Activated CD8-positive, alpha-beta T cell treated with anti-CD3 and anti-CD28 coated beads, Interleukin-2, amount 10 ng/mL, durations not matched to agents 7 days and 5 days (primary cell): ENCODE measurements around the gene FOLR2. TPM values are rescaled to one million over a fixed set of nuclear protein-coding genes. Genes with fewer than 3 reads are reported as not detected.
A peak's percentile ranks its signal among the peaks of the same experiment; 100 is the strongest.

ENCODE experiments used
- ATAC-seq: fragments of 150-1000 bp; cut with Tn5 transposase; one replicate; pipeline ENCODE4 v1.10.0; 2021; ENCODE audit warnings: moderate library complexity
- CTCF ChIA-PET: fragments of 350-600 bp; sonication (Branson Sonifier 250); formaldehyde crosslinking; loops from one replicate; lab custom pipeline; 2021; ENCODE audit warnings: antibody characterized with exemption; lab: Charles Lee
- POLR2A ChIA-PET: fragments of 350-600 bp; sonication (Branson Sonifier 250); formaldehyde crosslinking; loops from one replicate; lab custom pipeline; 2021; ENCODE audit warnings: antibody characterized with exemption; lab: Charles Lee
- DNase-seq: peaks from one replicate; pipeline ENCODE4 v3.0.0-alpha.2; 2020
- H3K27ac Mint-ChIP-seq: one replicate; pipeline ENCODE4 v1.8.0; 2021; ENCODE audit warnings: mild to moderate bottlenecking, mixed read lengths
- H3K27me3 Mint-ChIP-seq: one replicate; pipeline ENCODE4 v1.8.0; 2021; ENCODE audit warnings: low read depth, mixed read lengths
- H3K36me3 Mint-ChIP-seq: one replicate; pipeline ENCODE4 v1.8.0; 2021; ENCODE audit warnings: low read depth, mixed read lengths
- H3K4me1 Mint-ChIP-seq: one replicate; pipeline ENCODE4 v1.8.0; 2021; ENCODE audit warnings: low read depth, mixed read lengths
- H3K4me3 Mint-ChIP-seq: one replicate; pipeline ENCODE4 v1.8.0; 2021; ENCODE audit warnings: mild to moderate bottlenecking, mixed read lengths
- H3K9me3 Mint-ChIP-seq: one replicate; pipeline ENCODE4 v1.8.0; 2022; ENCODE audit warnings: mixed read lengths; ENCODE audit not compliant: insufficient read depth
- total RNA-seq, 2 experiments: library from RNA; stranded (reverse); gene quantifications; one replicate each; pipeline ENCODE4 v1.2.3, GENCODE V29; 2021

The FOLR2 gene
- total RNA-seq, 2 experiments from 2014 or later, result not detected

DNA sequence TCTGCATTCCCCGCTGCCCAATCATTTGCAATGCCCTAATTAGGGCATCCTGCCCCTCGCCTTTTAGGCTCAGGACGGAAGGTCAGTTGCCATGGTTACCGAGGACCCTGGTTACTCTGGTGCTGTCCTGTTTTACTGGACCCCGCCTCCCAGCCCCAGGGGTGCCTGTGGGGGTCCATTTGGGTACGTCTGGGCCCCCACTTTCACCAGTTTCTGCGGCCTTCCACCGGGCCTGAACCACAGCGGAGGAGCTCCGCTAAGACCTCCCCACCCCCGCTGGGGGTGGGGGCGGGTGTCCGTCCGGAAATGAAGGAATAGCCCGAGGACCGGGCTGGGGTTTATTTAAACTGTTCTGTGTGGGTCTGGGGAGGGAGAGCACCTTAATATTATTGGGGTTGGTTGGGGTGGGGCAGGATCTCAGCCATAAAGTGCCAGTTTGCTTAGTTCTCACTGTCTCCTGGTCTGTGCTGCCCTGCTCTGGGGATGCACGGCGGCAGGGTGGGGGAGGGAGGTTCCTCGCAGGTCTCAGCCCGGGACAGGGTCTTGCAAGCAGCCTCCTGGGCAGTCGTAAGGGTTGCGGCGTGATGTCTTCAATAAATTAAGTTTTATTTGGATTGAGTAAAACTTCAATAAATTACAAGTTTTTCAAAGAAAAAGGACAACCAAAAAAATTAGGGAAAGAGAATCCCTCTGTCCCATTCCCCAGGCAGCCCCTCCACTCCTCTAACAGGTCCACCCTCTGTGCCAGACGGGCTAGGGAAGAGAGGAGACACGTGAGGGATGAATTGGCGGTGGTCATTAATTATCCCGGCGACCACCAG lies 22.1 kb downstream of the FOLR2 start:
- peak overlapping the region; percentile 28 for H3K4me3 Mint-ChIP-seq
- ATAC-seq, result no peak
- DNase-seq, result no peak
- no peaks in the 10 kb centered on the region for H3K9me3 Mint-ChIP-seq
- peaks cover 42% of the 10 kb centered on the region for H3K27me3 Mint-ChIP-seq
- H3K36me3 Mint-ChIP-seq, result peaks cover 28% of the 10 kb centered on the region
- H3K4me1 Mint-ChIP-seq, result peaks cover 23% of the 10 kb centered on the region
- no peak overlapping the region for H3K27ac Mint-ChIP-seq
- ChIA-PET CTCF (interaction anchor here (0.6 to 4.0 kb wide), 13 partner anchors 10 to 308 kb away, joined by 3 to 21 read pairs (median 3); partner anchors contain the start of genes CLPB and INPPL1), POLR2A (no interaction called here)

DNA sequence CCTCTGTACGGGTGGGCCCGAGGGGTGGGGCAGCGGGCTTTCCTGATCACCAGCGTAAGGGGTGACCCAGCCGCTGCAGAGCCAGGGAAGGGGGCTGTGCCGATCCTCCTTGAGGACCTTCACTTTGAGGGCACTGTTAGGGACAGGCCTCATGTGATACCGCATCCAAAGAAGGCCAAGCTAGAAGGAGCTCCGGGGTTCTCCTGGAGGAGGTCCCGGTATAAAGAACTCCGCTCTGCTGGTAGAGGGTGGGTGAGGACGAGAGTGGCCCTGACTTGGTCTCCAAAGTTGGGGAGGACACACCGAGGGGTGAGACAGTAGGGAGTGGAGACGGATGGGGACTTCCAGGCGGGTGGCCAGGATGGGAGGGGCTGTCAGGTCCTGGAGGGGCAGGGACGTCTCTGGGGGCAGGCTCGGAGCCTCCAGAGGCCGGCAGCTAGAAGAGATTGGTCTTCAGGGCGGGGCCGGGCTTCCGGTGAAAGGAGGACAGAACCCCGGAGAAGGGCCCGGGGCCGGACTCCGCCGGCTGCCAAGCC lies 22.8 kb downstream of the FOLR2 start:
- ATAC-seq (peak; percentile 27), DNase-seq (no peak)
- H3K4me3 Mint-ChIP-seq, result peak overlapping the region; percentile 40

DNA sequence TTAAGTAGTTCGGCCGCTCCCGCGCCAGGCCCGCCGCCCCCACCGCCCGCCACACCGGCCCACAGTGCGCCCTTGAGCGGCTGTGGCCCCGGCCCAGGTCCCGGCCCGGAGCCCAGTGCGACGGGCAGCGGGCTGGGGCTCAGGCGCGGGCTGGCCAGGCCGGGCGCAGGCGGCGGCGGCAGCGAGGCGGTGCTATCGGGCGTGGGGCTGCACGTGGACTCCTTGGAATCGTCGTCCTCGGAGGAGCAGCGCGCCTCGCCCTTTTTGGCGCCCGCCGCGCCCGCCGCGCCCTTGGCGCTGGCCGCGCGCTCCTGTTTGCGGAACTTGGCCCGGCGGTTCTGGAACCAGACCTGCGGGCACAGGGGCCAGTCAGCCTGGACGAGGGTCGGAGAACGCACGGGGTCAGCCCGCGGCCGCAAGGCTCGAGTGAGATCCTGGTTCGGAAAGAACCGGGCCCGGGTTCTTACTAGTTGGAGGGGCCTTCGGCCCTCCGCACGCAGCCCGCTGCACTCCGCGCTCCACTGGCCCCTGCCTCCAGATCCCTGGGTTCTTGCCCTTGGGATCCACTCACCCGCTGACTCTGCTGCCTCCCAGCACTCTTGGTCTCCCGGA lies 23.4 kb downstream of the FOLR2 start:
- ChIA-PET POLR2A (interaction anchor here (0.8 kb wide), 1 partner anchor 190 kb away, joined by 4 read pairs; no protein-coding TSS in a partner anchor), CTCF (interaction anchor here (0.7 to 2.0 kb wide), 3 partner anchors 96 to 195 kb away, joined by 5 to 15 read pairs (median 5); partner anchors contain the start of gene CLPB)
- H3K4me3 Mint-ChIP-seq, result peak overlapping the region; percentile 57
- H3K36me3 Mint-ChIP-seq, result peaks cover 23% of the 10 kb centered on the region
- peaks cover 49% of the 10 kb centered on the region for H3K27me3 Mint-ChIP-seq
- DNase-seq (no peak), ATAC-seq (peak; percentile 31)
- no peaks in the 10 kb centered on the region for H3K9me3 Mint-ChIP-seq
- H3K27ac Mint-ChIP-seq, result no peak overlapping the region
- H3K4me1 Mint-ChIP-seq, result peaks cover 25% of the 10 kb centered on the region

More for the DNA sequence above, 22.8 kb downstream of the FOLR2 start:
- peaks cover 43% of the 10 kb centered on the region for H3K27me3 Mint-ChIP-seq
- peaks cover 21% of the 10 kb centered on the region for H3K4me1 Mint-ChIP-seq
- ChIA-PET POLR2A (no interaction called here), CTCF (interaction anchor here (1.4 to 4.0 kb wide), 3 partner anchors 13 to 191 kb away, joined by 5 to 21 read pairs (median 15); partner anchors contain the start of gene INPPL1)
- H3K9me3 Mint-ChIP-seq, result no peaks in the 10 kb centered on the region
- no peak overlapping the region for H3K27ac Mint-ChIP-seq
- peaks cover 25% of the 10 kb centered on the region for H3K36me3 Mint-ChIP-seq

DNA sequence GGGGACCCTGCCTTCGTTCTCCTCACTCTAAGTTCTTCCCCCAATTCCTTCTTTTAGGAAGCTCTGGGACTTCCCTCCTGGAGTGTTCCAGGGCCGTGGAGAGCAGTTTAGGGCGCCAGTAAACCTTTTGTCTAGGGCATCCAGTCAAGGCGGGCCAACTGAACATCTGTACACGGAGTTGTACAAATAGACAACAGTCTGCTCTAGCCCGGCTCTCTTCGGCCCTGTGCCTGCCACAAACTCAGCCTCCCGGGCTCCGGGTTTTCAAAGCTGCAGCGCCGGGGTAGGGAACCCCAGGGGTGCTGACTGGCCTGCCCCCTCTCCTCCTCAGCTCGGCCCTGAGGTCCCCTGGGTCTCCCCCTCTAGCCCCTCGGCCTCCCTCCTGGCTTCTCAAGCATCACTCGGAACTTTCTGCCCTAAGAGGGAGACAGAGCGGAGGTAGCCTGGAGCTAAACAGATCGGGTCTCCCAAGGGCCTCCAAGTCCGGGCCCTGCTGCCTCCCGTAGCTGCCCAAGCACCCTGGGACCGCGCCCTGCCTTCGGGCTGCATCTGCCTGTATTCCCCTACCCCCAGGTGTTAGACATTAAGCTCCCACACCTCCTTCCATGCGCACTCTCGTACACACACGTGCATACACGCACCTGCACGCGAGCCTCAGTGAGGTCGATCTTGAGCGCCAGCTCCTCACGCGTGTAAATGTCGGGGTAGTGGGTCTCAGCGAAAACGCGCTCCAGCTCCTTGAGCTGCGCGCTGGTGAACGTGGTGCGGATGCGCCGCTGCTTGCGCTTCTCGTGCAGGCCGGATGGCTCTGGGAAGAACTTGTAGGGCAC lies 24.1 kb downstream of the FOLR2 start:
- ChIA-PET CTCF (interaction anchor here (0.7 to 2.0 kb wide), 4 partner anchors 57 to 194 kb away, joined by 3 to 15 read pairs (median 5); partner anchors contain the start of gene CLPB), POLR2A (interaction anchor here (0.8 to 1.1 kb wide), 2 partner anchors 16 to 190 kb away, joined by 3 to 4 read pairs; partner anchors contain the start of gene INPPL1)
- H3K27ac Mint-ChIP-seq, result no peak overlapping the region
- peak overlapping the region; percentile 57 for H3K4me3 Mint-ChIP-seq
- peaks cover 25% of the 10 kb centered on the region for H3K4me1 Mint-ChIP-seq
- peaks cover 49% of the 10 kb centered on the region for H3K27me3 Mint-ChIP-seq
- ATAC-seq (no peak), DNase-seq (no peak)
- H3K9me3 Mint-ChIP-seq, result no peaks in the 10 kb centered on the region
- H3K36me3 Mint-ChIP-seq, result peaks cover 20% of the 10 kb centered on the region

DNA sequence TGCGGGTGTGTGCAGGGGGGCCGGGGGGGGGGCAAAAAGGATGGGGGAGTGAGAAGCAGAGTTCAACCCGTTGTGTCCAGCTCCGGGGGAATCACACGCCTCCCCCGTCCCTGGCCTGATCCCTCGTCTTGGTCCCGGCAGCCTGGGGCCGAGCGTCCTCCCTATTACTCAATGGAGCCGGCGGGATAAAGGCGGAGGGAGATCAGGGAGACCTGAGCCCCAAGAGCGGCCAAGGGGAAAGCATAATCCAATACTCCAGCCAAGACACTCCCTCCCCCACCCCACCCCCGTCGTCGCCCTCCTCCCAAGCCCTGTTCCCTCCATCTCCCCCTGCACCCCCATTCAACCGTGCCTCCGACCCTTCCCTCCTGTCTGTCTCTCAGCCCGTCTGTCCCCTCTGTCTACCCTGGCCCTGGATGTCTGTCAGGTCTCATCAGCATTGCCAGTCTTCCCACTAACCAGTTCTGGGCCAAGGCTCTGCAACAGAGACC lies 24.7 kb downstream of the FOLR2 start:
- CTCF ChIA-PET, result interaction anchor here (0.8 to 2.0 kb wide), 3 partner anchors 58 to 189 kb away, joined by 3 to 15 read pairs (median 5); no protein-coding TSS in a partner anchor
- peaks cover 49% of the 10 kb centered on the region for H3K27me3 Mint-ChIP-seq
- no peak overlapping the region for H3K4me3 Mint-ChIP-seq
- H3K36me3 Mint-ChIP-seq, result peaks cover 20% of the 10 kb centered on the region
- H3K27ac Mint-ChIP-seq, result no peak overlapping the region
- H3K9me3 Mint-ChIP-seq, result no peaks in the 10 kb centered on the region
- no peak for ATAC-seq
- DNase-seq, result no peak
- POLR2A ChIA-PET, result interaction anchor here (1.1 kb wide), 1 partner anchor 16 kb away, joined by 3 read pairs; the partner anchor contains the start of gene INPPL1
- H3K4me1 Mint-ChIP-seq, result peaks cover 25% of the 10 kb centered on the region

DNA sequence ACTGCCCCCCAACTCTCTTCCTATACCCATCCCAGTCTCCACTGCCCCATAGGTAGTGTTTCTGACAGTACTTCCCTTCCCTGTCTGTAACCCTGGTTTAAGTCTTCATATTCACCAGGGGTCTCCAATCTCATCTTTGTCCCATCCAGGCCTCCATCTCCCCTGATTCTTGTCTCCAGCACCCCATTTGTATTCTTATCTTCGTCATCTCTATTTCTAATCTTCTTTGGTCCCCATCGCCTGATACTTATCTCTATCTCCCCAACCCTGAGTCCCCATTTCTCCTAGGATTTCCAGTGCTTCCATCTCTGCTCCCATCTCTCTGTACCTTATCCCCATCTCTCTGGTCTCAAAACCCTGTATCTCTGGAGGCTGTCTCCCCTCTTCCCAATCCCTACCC lies 25.5 kb downstream of the FOLR2 start:
- no peak for ATAC-seq
- Mint-ChIP-seq H3K27me3 (peaks cover 49% of the 10 kb centered on the region), H3K4me3 (no peak overlapping the region), H3K9me3 (no peaks in the 10 kb centered on the region), H3K4me1 (peaks cover 25% of the 10 kb centered on the region), H3K36me3 (peaks cover 14% of the 10 kb centered on the region), H3K27ac (no peak overlapping the region)
- CTCF ChIA-PET, result no interaction called here
- POLR2A ChIA-PET, result no interaction called here
- no peak for DNase-seq

DNA sequence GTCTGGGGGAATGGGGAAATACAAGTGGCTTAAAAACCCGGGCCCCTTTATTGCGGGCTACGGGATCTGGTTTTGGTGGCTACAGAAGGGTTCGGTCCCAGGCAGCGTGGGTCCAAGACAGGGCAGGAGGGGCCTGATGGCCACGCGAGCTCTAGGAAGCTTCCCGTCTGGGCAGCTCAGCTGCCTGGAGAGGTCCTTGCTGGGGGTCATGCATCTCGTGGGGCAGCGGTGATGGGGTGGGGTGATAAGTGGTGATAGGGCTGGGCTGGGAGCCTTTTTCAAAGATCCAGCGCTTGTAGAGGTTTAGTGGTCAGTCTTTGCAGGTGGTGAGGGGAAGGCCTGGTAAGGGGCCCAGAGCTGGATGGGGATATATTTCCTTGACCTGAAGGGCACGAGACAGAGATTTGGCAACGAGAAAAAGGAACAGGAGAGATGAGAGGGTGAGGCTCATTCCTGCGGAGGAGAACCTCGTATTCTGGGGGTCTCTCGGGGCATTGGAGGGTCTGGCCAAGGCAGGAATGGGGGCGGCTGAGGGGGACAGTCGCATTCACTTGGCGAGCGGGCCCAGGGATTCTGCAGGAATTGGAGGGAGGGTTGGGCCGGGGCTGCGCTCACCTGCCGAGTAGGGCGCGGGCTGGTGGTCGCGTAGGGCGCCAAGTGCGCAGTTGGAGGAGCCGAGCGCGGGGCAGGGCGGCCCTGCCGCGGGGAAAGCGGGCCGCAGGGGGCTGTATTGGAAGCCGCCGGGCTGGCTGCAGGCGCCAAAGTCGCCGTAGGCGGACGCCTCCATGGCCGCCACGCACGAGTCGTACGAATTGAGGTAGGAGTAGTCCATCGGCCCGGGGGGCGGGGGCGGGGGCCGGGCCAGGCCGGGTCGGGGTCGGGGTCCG lies 26.8 kb downstream of the FOLR2 start:
- no peak for DNase-seq
- H3K36me3 Mint-ChIP-seq, result peaks cover 12% of the 10 kb centered on the region
- no peak for ATAC-seq
- H3K4me1 Mint-ChIP-seq, result peaks cover 25% of the 10 kb centered on the region
- ChIA-PET CTCF (no interaction called here), POLR2A (no interaction called here)
- no peaks in the 10 kb centered on the region for H3K9me3 Mint-ChIP-seq
- H3K27me3 Mint-ChIP-seq, result peaks cover 49% of the 10 kb centered on the region
- H3K27ac Mint-ChIP-seq, result no peak overlapping the region
- no peak overlapping the region for H3K4me3 Mint-ChIP-seq

DNA sequence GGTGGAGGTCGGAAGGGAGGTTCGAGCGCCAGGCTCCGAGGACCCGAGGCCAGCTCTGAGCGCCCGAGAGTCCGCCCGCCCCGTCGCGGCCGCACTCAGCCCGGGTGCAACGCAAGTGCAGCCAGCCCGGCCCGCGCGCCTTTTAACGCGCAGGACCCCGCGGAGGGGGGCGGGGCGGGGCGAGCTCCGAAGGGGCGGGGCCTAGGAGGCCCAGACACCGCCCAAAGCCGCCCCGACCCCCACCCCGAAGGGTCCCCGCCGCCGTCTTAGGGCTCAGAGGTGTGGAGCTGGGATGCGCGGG lies 27.4 kb downstream of the FOLR2 start, which contains the start of gene PHOX2A:
Gene PHOX2A, minus strand, starts transcription at position 117 of the 301 bp plus-strand sequence. CDS start 172 bp downstream, outside the sequence.
- no peak for ATAC-seq
- no peaks in the 10 kb centered on the region for H3K9me3 Mint-ChIP-seq
- DNase-seq, result no peak
- ChIA-PET CTCF (no interaction called here), POLR2A (no interaction called here)
- peaks cover 8% of the 10 kb centered on the region for H3K36me3 Mint-ChIP-seq
- peaks cover 46% of the 10 kb centered on the region for H3K27me3 Mint-ChIP-seq
- H3K4me1 Mint-ChIP-seq, result peaks cover 22% of the 10 kb centered on the region
- peak within 1 kb of the TSS; percentile 13 for H3K27ac Mint-ChIP-seq
- H3K4me3 Mint-ChIP-seq, result no peak within 1 kb of the TSS

DNA sequence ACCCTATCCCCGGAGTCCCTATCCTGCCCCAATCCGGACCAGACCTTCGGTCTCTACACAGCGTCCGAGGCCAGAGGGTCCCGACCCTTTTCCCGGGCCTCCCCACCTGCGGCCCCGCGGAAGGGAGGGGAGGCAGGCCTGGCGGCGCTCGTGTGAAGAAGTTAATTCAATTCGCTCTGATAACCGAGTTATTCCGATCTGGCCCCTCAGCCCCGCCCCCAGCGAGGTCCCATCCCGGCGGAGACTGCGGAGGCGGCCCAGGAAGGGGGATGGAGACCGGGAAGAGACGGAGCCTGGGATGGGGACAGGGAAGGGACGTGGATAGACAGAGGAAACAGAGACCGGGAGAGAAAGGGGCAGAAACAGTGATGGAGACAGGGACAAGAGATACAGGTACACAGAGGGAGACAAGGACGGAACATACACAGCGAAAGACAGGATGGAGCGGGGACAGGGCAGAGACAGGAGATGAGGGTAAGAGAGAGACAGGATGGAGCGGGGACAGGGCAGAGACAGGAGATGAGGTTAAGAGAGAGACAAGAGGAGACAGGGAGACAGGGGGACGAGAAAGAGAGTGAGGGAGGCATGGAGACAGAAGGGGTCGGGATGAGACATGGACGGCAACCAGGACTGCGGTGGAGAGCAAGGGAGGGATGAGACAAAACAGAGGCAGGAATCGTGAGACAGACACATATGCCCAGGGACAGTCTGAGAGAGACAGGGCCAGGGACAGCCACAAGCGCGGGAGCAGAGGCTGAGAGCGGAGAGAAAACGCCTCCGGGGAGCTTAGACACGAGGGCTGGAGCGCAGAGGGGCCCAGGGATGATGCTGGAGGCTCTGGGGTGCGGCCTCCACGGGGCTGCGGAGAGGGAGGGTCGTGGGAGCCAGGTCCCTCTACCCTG lies 28.0 kb downstream of the FOLR2 start:
- Mint-ChIP-seq H3K36me3 (peaks cover 8% of the 10 kb centered on the region), H3K9me3 (no peaks in the 10 kb centered on the region), H3K4me1 (peaks cover 18% of the 10 kb centered on the region), H3K4me3 (no peak overlapping the region), H3K27ac (peak overlapping the region; percentile 13), H3K27me3 (peaks cover 44% of the 10 kb centered on the region)
- ATAC-seq (no peak), DNase-seq (no peak)
- CTCF ChIA-PET, result interaction anchor here (0.8 to 2.0 kb wide), 5 partner anchors 167 to 219 kb away, joined by 3 to 7 read pairs (median 4); no protein-coding TSS in a partner anchor
- POLR2A ChIA-PET, result interaction anchor here (0.8 kb wide), 1 partner anchor 186 kb away, joined by 5 read pairs; no protein-coding TSS in a partner anchor
